WTC11 (cell line): ENCODE measurements around the gene SPP1. TPM values are rescaled to one million over a fixed set of nuclear protein-coding genes. Genes with fewer than 3 reads are reported as not detected.
A peak's percentile ranks its signal among the peaks of the same experiment; 100 is the strongest.

Source experiments
- ATAC-seq: fragments of 200-7000 bp; cut with Tn5 transposase; 2 replicates; pipeline ENCODE4 v1.10.0; 2021; ENCODE audit warnings: mild to moderate bottlenecking, moderate library complexity
- Bru-seq: library from RNA; stranded (reverse); fragments of 400-500 nt; gene quantifications from one replicate; lab custom pipeline; 2021; lab: Mats Ljungman, UMichigan
- CTCF ChIA-PET: fragments of 300-600 bp; sonication (Branson Sonifier 250); formaldehyde crosslinking; loops from one replicate; lab custom pipeline; 2021; ENCODE audit warnings: antibody characterized with exemption; lab: Charles Lee
- POLR2A ChIA-PET: fragments of 350-600 bp; sonication (Branson Sonifier 250); formaldehyde crosslinking; loops from one replicate; lab custom pipeline; 2021; ENCODE audit warnings: antibody characterized with exemption; lab: Charles Lee
- DNase-seq: peaks from one replicate; pipeline ENCODE4 v3.0.0; 2021; ENCODE audit warnings: low spot score
- H3K27ac Mint-ChIP-seq: 2 replicates; pipeline ENCODE4 v1.8.0; 2021; ENCODE audit warnings: mixed read lengths
- H3K27me3 Mint-ChIP-seq: 2 replicates; pipeline ENCODE4 v1.8.0; 2021; ENCODE audit warnings: low read depth, mild to moderate bottlenecking, moderate library complexity, mixed read lengths
- H3K36me3 Mint-ChIP-seq: 2 replicates; pipeline ENCODE4 v1.8.0; 2021; ENCODE audit warnings: mixed read lengths
- H3K4me1 Mint-ChIP-seq: 2 replicates; pipeline ENCODE4 v1.8.0; 2022; ENCODE audit warnings: mixed read lengths
- H3K4me3 Mint-ChIP-seq: 2 replicates; pipeline ENCODE4 v1.8.0; 2021; ENCODE audit warnings: mild to moderate bottlenecking, moderate library complexity, mixed read lengths
- H3K9me3 Mint-ChIP-seq: 2 replicates; pipeline ENCODE4 v1.8.0; 2021; ENCODE audit warnings: mixed read lengths
- EMX1 ChIP-seq: fragments of 250-450 bp; sonication (Bioruptor Pico); IDR thresholded peaks from 2 replicates; pipeline ENCODE4 v1.8.0; 2021; ENCODE audit warnings: mild to moderate bottlenecking
- FOXP1 ChIP-seq: sonication (generic); formaldehyde crosslinking; IDR thresholded peaks from 2 replicates; pipeline ENCODE4 v1.8.0; 2022; ENCODE audit warnings: missing genetic modification reagents, mild to moderate bottlenecking, moderate library complexity, borderline replicate concordance
- GTF2I ChIP-seq: fragments of 250-450 bp; sonication (Bioruptor Pico); conservative IDR thresholded peaks from 2 replicates; pipeline ENCODE4 v1.4.0; 2021; ENCODE audit warnings: mild to moderate bottlenecking
- NFATC4 ChIP-seq: fragments of 250-450 bp; sonication (Bioruptor Pico); IDR thresholded peaks from 2 replicates; pipeline ENCODE4 v1.9.0; 2021; ENCODE audit warnings: mild to moderate bottlenecking
- NR3C1 ChIP-seq: sonication (generic); formaldehyde crosslinking; conservative IDR thresholded peaks from 2 replicates; pipeline ENCODE4 v1.8.1; 2023; ENCODE audit warnings: low read depth, mild to moderate bottlenecking, missing genetic modification reagents
- TP53 ChIP-seq: sonication (generic); formaldehyde crosslinking; IDR thresholded peaks from 2 replicates; pipeline ENCODE4 v1.8.1; 2023; ENCODE audit warnings: mild to moderate bottlenecking, missing genetic modification reagents
- ZNF317 ChIP-seq: sonication (generic); formaldehyde crosslinking; IDR thresholded peaks from 2 replicates; pipeline ENCODE4 v1.8.1; 2023; ENCODE audit warnings: low read depth, mild to moderate bottlenecking, moderate library complexity, missing genetic modification reagents, borderline replicate concordance
- ZNF396 ChIP-seq: fragments of 250-450 bp; sonication (Bioruptor Pico); IDR thresholded peaks from 2 replicates; pipeline ENCODE4 v1.8.0; 2021; ENCODE audit warnings: mild to moderate bottlenecking, moderate library complexity, borderline replicate concordance
- ZNF671 ChIP-seq: fragments of 250-450 bp; sonication (Bioruptor Pico); IDR thresholded peaks from 2 replicates; pipeline ENCODE4 v1.8.0; 2021; ENCODE audit warnings: mild to moderate bottlenecking
- long read RNA-seq, 3 experiments: library from RNA in 1 of 3; library from capped mRNA in 1 of 3; library from polyadenylated mRNA in 1 of 3; unstranded in 2 of 3; stranded (forward) in 1 of 3; transcript quantifications; one replicate each; pipeline ENCODE4 v2.0.0, GENCODE V29; 2021
- total RNA-seq: library from RNA; stranded (reverse); gene quantifications from 3 replicates; pipeline ENCODE4 v1.2.3, GENCODE V29; 2021
- TF ChIP-seq, protein P1 (sequence below): sonication (generic); formaldehyde crosslinking; IDR thresholded peaks from 2 replicates; pipeline ENCODE4 v1.8.1; 2023; ENCODE audit warnings: mild to moderate bottlenecking, missing genetic modification reagents
- TF ChIP-seq, protein P2 (sequence below): fragments of 250-450 bp; sonication (Bioruptor Pico); IDR thresholded peaks from 2 replicates; pipeline ENCODE4 v1.9.0; 2021; ENCODE audit warnings: mild to moderate bottlenecking
- TF ChIP-seq, protein P3 (sequence below): fragments of 250-450 bp; sonication (Bioruptor Pico); IDR thresholded peaks from 2 replicates; pipeline ENCODE4 v1.9.0; 2021; ENCODE audit warnings: mild to moderate bottlenecking, borderline replicate concordance
- TF ChIP-seq, protein P4 (sequence below): sonication (generic); formaldehyde crosslinking; IDR thresholded peaks from 2 replicates; pipeline ENCODE4 v1.8.1; 2022; ENCODE audit warnings: missing genetic modification reagents, borderline replicate concordance
- TF ChIP-seq, protein P5 (sequence below): sonication (generic); formaldehyde crosslinking; IDR thresholded peaks from 2 replicates; pipeline ENCODE4 v1.8.1; 2023; ENCODE audit warnings: mild to moderate bottlenecking, missing genetic modification reagents, moderate library complexity
- TF ChIP-seq, protein P6 (sequence below): sonication (generic); formaldehyde crosslinking; IDR thresholded peaks from 2 replicates; pipeline ENCODE4 v1.8.0; 2022; ENCODE audit warnings: missing genetic modification reagents
- TF ChIP-seq, protein P7 (sequence below): fragments of 250-450 bp; sonication (Bioruptor Pico); IDR thresholded peaks from 2 replicates; pipeline ENCODE4 v2.1.2; 2022; ENCODE audit warnings: mild to moderate bottlenecking, moderate library complexity

SPP1 gene
- total RNA-seq (24.5 to 56.6 TPM (median 31.8 TPM) in 3 replicates), Bru-seq, nascent RNA (percentile 56 among the genes with signal in this experiment)
- long read RNA-seq, experiment 1, transcript SPP1-203 (7 exons, 1,473 nt): major isoform, 94 of 158 reads
- long read RNA-seq, experiment 1, transcript SPP1-202 (6 exons, 1,196 nt): minor isoform, 7 of 158 reads
- long read RNA-seq, experiment 1, transcript SPP1-201 (6 exons, 1,581 nt): minor isoform, 51 of 158 reads
- long read RNA-seq, experiment 1, partial matches to known transcripts: 4 of 158 reads
- long read RNA-seq, experiment 1, other reads (novel, unspliced or antisense): 1 of 158 reads
- long read RNA-seq, experiment 2, transcript SPP1-201 (6 exons, 1,581 nt): minor isoform, 7 of 28 reads
- long read RNA-seq, experiment 2, transcript SPP1-203 (7 exons, 1,473 nt): major isoform, 12 of 28 reads
- long read RNA-seq, experiment 2, partial matches to known transcripts: 8 of 28 reads
- long read RNA-seq, experiment 2, other reads (novel, unspliced or antisense): 1 of 28 reads
- long read RNA-seq, experiment 3, transcript SPP1-203 (7 exons, 1,473 nt): major isoform, 183 of 294 reads
- long read RNA-seq, experiment 3, transcript SPP1-201 (6 exons, 1,581 nt): minor isoform, 100 of 294 reads
- long read RNA-seq, experiment 3, transcript SPP1-202 (6 exons, 1,196 nt): minor isoform, 7 of 294 reads
- long read RNA-seq, experiment 3, partial matches to known transcripts: 2 of 294 reads
- long read RNA-seq, experiment 3, other reads (novel, unspliced or antisense): 1 of 294 reads

DNA sequence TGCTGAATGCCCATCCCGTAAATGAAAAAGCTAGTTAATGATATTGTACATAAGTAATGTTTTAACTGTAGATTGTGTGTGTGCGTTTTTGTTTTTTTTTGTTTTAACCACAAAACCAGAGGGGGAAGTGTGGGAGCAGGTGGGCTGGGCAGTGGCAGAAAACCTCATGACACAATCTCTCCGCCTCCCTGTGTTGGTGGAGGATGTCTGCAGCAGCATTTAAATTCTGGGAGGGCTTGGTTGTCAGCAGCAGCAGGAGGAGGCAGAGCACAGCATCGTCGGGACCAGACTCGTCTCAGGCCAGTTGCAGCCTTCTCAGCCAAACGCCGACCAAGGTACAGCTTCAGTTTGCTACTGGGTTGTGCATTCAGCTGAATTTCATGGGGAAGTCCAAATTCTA, at the start of gene SPP1:
Gene SPP1, plus strand, starts transcription at position 249 of the 400 bp plus-strand sequence. CDS start 1,182 bp downstream, outside the sequence.
- peak within 1 kb of the TSS; percentile 94 for H3K27ac Mint-ChIP-seq
- peak; percentile 95 for ATAC-seq

More for the DNA sequence above, at the start of gene SPP1:
- H3K36me3 Mint-ChIP-seq: no peaks in the 10 kb centered on the region
- peak; percentile 63 for DNase-seq
- H3K4me1 Mint-ChIP-seq: peaks cover 51% of the 10 kb centered on the region
- CTCF ChIA-PET: interaction anchor here (0.9 to 5.1 kb wide), 4 partner anchors 10 to 127 kb away, joined by 3 to 40 read pairs (median 14); no protein-coding TSS in a partner anchor
- H3K27me3 Mint-ChIP-seq: no peaks in the 10 kb centered on the region
- TF ChIP-seq EMX1 (CRISPR knock-in tag): no peak
- TF ChIP-seq, protein P1, sequence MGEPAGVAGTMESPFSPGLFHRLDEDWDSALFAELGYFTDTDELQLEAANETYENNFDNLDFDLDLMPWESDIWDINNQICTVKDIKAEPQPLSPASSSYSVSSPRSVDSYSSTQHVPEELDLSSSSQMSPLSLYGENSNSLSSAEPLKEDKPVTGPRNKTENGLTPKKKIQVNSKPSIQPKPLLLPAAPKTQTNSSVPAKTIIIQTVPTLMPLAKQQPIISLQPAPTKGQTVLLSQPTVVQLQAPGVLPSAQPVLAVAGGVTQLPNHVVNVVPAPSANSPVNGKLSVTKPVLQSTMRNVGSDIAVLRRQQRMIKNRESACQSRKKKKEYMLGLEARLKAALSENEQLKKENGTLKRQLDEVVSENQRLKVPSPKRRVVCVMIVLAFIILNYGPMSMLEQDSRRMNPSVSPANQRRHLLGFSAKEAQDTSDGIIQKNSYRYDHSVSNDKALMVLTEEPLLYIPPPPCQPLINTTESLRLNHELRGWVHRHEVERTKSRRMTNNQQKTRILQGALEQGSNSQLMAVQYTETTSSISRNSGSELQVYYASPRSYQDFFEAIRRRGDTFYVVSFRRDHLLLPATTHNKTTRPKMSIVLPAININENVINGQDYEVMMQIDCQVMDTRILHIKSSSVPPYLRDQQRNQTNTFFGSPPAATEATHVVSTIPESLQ (CRISPR knock-in tag): no peak
- TF ChIP-seq ZNF396 (CRISPR knock-in tag): no peak
- no peak for TF ChIP-seq TP53 (CRISPR knock-in tag)
- TF ChIP-seq, protein P2, sequence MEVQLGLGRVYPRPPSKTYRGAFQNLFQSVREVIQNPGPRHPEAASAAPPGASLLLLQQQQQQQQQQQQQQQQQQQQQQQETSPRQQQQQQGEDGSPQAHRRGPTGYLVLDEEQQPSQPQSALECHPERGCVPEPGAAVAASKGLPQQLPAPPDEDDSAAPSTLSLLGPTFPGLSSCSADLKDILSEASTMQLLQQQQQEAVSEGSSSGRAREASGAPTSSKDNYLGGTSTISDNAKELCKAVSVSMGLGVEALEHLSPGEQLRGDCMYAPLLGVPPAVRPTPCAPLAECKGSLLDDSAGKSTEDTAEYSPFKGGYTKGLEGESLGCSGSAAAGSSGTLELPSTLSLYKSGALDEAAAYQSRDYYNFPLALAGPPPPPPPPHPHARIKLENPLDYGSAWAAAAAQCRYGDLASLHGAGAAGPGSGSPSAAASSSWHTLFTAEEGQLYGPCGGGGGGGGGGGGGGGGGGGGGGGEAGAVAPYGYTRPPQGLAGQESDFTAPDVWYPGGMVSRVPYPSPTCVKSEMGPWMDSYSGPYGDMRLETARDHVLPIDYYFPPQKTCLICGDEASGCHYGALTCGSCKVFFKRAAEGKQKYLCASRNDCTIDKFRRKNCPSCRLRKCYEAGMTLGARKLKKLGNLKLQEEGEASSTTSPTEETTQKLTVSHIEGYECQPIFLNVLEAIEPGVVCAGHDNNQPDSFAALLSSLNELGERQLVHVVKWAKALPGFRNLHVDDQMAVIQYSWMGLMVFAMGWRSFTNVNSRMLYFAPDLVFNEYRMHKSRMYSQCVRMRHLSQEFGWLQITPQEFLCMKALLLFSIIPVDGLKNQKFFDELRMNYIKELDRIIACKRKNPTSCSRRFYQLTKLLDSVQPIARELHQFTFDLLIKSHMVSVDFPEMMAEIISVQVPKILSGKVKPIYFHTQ (CRISPR knock-in tag): no peak
- TF ChIP-seq, protein P3, sequence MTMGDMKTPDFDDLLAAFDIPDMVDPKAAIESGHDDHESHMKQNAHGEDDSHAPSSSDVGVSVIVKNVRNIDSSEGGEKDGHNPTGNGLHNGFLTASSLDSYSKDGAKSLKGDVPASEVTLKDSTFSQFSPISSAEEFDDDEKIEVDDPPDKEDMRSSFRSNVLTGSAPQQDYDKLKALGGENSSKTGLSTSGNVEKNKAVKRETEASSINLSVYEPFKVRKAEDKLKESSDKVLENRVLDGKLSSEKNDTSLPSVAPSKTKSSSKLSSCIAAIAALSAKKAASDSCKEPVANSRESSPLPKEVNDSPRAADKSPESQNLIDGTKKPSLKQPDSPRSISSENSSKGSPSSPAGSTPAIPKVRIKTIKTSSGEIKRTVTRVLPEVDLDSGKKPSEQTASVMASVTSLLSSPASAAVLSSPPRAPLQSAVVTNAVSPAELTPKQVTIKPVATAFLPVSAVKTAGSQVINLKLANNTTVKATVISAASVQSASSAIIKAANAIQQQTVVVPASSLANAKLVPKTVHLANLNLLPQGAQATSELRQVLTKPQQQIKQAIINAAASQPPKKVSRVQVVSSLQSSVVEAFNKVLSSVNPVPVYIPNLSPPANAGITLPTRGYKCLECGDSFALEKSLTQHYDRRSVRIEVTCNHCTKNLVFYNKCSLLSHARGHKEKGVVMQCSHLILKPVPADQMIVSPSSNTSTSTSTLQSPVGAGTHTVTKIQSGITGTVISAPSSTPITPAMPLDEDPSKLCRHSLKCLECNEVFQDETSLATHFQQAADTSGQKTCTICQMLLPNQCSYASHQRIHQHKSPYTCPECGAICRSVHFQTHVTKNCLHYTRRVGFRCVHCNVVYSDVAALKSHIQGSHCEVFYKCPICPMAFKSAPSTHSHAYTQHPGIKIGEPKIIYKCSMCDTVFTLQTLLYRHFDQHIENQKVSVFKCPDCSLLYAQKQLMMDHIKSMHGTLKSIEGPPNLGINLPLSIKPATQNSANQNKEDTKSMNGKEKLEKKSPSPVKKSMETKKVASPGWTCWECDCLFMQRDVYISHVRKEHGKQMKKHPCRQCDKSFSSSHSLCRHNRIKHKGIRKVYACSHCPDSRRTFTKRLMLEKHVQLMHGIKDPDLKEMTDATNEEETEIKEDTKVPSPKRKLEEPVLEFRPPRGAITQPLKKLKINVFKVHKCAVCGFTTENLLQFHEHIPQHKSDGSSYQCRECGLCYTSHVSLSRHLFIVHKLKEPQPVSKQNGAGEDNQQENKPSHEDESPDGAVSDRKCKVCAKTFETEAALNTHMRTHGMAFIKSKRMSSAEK (CRISPR knock-in tag): no peak
- no peak for TF ChIP-seq GTF2I (CRISPR knock-in tag)
- TF ChIP-seq ZNF671 (CRISPR knock-in tag): no peak
- TF ChIP-seq ZNF317: no peak
- TF ChIP-seq, protein P4, sequence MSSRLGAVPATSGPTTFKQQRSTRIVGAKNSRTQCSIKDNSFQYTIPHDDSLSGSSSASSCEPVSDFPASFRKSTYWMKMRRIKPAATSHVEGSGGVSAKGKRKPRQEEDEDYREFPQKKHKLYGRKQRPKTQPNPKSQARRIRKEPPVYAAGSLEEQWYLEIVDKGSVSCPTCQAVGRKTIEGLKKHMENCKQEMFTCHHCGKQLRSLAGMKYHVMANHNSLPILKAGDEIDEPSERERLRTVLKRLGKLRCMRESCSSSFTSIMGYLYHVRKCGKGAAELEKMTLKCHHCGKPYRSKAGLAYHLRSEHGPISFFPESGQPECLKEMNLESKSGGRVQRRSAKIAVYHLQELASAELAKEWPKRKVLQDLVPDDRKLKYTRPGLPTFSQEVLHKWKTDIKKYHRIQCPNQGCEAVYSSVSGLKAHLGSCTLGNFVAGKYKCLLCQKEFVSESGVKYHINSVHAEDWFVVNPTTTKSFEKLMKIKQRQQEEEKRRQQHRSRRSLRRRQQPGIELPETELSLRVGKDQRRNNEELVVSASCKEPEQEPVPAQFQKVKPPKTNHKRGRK (CRISPR knock-in tag): no peak
- no peak for TF ChIP-seq NR3C1 (CRISPR knock-in tag)
- TF ChIP-seq, protein P5, sequence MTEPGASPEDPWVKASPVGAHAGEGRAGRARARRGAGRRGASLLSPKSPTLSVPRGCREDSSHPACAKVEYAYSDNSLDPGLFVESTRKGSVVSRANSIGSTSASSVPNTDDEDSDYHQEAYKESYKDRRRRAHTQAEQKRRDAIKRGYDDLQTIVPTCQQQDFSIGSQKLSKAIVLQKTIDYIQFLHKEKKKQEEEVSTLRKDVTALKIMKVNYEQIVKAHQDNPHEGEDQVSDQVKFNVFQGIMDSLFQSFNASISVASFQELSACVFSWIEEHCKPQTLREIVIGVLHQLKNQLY (CRISPR knock-in tag): no peak
- TF ChIP-seq, protein P6, sequence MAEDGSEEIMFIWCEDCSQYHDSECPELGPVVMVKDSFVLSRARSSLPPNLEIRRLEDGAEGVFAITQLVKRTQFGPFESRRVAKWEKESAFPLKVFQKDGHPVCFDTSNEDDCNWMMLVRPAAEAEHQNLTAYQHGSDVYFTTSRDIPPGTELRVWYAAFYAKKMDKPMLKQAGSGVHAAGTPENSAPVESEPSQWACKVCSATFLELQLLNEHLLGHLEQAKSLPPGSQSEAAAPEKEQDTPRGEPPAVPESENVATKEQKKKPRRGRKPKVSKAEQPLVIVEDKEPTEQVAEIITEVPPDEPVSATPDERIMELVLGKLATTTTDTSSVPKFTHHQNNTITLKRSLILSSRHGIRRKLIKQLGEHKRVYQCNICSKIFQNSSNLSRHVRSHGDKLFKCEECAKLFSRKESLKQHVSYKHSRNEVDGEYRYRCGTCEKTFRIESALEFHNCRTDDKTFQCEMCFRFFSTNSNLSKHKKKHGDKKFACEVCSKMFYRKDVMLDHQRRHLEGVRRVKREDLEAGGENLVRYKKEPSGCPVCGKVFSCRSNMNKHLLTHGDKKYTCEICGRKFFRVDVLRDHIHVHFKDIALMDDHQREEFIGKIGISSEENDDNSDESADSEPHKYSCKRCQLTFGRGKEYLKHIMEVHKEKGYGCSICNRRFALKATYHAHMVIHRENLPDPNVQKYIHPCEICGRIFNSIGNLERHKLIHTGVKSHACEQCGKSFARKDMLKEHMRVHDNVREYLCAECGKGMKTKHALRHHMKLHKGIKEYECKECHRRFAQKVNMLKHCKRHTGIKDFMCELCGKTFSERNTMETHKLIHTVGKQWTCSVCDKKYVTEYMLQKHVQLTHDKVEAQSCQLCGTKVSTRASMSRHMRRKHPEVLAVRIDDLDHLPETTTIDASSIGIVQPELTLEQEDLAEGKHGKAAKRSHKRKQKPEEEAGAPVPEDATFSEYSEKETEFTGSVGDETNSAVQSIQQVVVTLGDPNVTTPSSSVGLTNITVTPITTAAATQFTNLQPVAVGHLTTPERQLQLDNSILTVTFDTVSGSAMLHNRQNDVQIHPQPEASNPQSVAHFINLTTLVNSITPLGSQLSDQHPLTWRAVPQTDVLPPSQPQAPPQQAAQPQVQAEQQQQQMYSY (CRISPR knock-in tag): no peak
- TF ChIP-seq FOXP1: no peak
- TF ChIP-seq, protein P7, sequence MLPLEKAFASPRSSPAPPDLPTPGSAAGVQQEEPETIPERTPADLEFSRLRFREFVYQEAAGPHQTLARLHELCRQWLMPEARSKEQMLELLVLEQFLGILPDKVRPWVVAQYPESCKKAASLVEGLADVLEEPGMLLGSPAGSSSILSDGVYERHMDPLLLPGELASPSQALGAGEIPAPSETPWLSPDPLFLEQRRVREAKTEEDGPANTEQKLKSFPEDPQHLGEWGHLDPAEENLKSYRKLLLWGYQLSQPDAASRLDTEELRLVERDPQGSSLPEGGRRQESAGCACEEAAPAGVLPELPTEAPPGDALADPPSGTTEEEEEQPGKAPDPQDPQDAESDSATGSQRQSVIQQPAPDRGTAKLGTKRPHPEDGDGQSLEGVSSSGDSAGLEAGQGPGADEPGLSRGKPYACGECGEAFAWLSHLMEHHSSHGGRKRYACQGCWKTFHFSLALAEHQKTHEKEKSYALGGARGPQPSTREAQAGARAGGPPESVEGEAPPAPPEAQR (CRISPR knock-in tag): no peak
- no peak for TF ChIP-seq NFATC4 (CRISPR knock-in tag)
- no peaks in the 10 kb centered on the region for H3K9me3 Mint-ChIP-seq
- POLR2A ChIA-PET: no interaction called here
- peak within 1 kb of the TSS; percentile 54 for H3K4me3 Mint-ChIP-seq
